NCI-H1105 (cell line): ENCODE measurements around the gene HELB.

Source experiments
- DNase-seq: peaks from one replicate; lab custom pipeline; 2025; lab: John Stamatoyannopoulos, UW

HELB gene

DNA sequence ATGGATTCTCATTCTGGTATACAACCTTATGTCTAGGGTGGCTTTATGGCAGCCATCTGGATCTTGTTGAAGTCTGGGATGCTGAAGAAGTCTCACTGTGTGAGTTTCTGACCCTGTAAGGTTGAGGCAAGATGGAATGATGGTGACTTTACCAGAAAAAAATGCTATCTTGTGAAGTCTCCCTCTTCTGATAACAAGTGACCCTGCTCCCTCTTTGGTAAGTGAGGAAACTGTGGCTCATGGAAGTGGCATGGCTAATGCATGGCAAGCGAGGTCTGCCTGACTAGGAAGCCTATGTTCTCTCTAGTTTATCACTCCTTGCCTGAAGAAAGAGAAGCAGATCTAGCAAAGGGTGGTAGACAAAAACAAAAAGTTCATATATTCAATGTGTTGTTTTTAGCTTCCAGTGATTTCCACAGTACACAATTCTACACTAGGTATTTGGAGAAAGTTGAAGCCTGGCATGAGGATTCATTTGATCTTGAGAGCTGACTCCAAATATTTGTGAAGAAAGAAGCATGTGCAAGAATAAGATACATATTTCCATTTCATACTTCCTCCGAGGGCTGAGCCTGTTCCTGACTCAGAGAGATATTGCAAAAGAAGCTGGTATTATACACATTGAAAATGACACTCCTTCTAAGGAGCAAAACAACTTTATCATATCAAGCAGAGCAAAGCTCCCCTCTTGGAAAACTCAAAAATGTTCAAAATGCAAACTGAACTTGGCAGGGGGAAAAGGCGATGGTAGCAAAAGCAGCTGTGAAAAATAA lies 63.6 kb downstream of the HELB start:
- no peak for DNase-seq

DNA sequence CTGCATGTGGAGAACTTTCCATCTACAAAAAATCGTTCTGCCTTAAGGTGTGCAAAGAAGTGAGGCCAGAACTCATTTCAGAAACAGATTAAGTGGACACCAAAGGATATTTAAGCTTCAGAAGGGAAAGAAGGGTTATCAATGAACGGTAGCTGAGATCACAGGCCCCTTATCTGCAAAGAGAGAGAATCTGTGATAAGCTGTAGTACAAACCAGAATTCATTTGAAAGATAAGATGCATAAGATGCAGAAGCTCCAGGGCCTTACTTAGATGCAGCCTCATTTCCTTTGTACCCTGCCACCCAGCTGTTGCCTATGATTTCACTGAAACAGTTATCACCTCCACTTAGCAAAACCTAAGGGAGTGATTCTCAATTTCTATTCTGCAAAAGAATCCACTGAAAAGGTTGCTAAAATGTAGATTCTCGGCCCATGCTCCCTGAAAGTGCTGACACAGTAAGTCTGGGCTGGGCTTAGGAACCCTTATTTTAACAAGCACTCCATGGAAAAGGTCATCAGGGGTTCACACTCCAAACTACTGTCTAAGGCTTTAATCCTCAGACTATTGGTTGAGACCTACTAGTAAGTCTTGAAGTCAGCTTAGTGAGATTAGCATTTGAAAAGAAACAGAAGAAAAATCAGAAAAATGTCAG lies 64.8 kb downstream of the HELB start:
- no peak for DNase-seq

DNA sequence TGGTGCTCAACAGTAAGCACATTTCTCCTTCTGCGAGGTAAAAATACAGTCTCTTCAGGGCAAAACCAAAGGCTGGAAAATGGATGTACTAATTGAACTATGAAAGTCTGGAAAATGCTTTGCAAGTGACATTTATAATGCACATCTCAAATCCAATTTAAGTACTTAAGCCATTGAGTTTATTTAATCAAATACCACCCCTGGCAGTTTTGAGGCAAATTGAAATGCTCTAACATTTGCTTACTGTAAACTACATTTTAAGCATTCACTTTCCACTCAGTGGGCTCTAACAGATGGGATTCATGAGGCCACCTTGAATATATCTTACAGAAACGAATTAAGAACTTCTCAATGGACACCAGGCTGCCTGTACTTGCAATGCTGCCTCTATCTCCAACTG lies 69.7 kb downstream of the HELB start:
- DNase-seq: no peak

DNA sequence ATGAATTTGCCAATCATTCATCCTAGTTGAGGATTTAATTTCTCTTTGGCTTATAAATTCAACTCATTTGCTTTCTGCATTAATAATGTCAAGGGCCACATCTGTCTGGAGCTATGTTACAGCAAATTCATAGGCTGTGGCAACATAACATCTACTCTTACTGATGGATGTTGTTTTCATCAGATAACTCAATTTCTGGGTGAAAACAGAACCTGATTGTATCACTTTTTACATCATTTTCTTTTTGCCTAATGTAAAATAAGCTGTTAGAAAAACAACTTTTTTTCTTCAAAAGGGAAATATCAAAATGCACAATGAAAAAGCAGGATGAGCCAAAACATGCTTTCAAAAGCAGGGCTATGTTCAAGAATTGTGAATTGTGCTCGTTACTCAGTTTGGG lies 73.3 kb downstream of the HELB start:
- no peak for DNase-seq

DNA sequence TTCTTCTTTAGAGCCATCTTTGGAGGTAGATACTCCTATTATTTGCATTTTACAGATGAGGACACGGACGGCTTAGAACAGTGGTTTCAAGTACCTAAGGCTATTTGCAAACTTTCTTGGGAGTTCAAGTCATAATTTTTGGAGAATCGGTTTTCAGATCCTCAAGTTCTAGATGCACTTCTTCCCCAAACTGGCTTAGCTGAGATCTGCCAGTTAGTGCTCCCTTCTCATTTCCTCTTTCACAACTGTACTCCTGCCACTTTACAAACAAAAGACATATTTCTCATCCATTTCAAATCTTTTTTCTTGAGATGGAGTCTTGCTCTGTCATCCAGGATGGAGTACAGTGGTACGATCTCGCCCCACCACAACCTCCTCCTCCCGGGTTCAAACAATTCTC lies 77.3 kb downstream of the HELB start:
- no peak for DNase-seq

DNA sequence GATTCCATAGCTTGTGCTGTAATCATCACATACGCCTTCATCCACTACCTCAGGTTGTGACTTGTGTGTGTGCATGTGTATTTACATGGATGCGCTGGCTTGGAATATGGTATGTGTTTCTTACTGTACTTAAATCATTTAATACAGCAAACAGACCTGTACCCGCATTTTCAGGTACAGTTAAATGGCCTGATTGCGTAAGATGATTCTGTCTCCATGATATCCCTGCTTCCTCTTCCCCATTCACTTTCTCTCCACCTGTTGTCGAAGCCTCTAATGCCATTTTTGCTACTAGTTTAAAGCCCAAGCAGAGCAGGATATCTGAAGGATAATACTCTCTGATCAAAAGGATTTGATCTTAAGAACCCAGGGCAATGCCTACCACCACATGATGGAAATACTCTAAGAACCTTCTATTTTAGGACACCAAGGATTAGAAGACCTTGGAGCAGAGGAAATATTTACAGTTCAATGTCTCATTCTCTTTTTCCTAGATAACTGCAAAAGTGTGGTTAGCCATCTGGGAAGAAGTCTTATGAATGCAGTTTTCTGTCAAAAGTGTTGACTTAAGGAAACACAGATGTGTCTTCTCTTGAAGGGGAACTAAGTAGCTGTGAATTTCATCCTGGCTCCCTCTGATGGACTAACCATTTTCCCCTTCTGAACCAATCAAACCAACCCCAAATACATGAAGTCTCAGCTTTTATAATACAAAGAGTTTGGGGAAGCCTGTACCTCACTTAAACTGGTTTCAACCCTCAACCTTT lies 78.7 kb downstream of the HELB start:
- DNase-seq: no peak

DNA sequence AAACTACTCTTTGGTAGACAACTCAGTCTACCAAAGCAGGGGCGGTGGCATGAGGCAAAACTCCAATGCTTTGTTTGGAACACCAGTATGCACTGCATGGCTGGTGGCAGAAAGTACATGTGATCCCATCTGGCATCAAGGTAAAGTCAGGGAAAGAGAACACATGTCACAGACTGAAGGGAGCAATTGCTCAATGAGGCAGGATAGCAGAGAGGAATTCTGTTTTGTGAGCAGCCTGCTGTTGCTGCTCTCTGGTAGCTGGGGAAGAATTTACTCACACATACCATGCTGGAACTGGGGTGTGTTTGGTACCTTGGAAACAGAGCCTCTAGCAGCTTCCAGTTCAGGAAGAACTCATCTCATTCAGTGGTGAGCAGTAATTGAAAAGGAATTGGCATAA lies 84.8 kb downstream of the HELB start:
- no peak for DNase-seq
